K562 (cell line): ENCODE measurements around the gene NTRK3. TPM values are rescaled to one million over a fixed set of nuclear protein-coding genes. Genes with fewer than 3 reads are reported as not detected.

Source experiments
- ATAC-seq: fragments of 200-7000 bp; cut with Tn5 transposase; 3 replicates; pipeline ENCODE4 v1.9.1; 2020; ENCODE audit warnings: moderate library complexity
- BruUV-seq: library from RNA; stranded (reverse); fragments of 400-500 nt; replicated peaks from 2 replicates; lab custom pipeline; 2021; lab: Mats Ljungman, UMichigan
- CTCF ChIA-PET: fragments of 300-600 bp; formaldehyde crosslinking; extraction: SDS; loops from one replicate; lab custom pipeline; 2021; ENCODE audit warnings: low intra/inter-chr PET ratio; lab: Yijun Ruan, JAX
- POLR2A ChIA-PET: fragments of 300-600, 350-650 bp; sonication (Branson Sonifier 250); formaldehyde crosslinking; extraction: SDS; loops from one replicate; lab custom pipeline; 2021; ENCODE audit warnings: antibody characterized with exemption, inconsistent platforms; lab: Yijun Ruan, JAX
- DNase-seq, 4 experiments: peaks; one replicate each; pipeline versions ENCODE4 v3.0.0 to v3.0.0-alpha.2; 2011 to 2018; ENCODE audit warnings: low spot score in 3 of 4, mixed read lengths in 3 of 4; ENCODE audit errors: extremely low read depth in 1 of 4
- FAIRE-seq: peaks from 2 replicates; lab custom pipeline; 2011; peaks lifted over from hg19 to GRCh38; lab: Jason Lieb, UNC
- H2AFZ ChIP-seq: 2 replicates; pipeline ENCODE4 v1.6.0; 2011; ENCODE audit warnings: low read depth, low read length, control low read depth, inconsistent platforms
- H3K27ac ChIP-seq: fragments of 200-600 bp; 3 replicates; pipeline ENCODE4 v1.8.0; 2011; ENCODE audit warnings: low read depth, mild to moderate bottlenecking, control low read depth, inconsistent platforms, low read length, moderate library complexity, mixed read lengths; ENCODE audit errors: extremely low read depth
- H3K27me3 ChIP-seq, 2 experiments: fragments of 300-600 bp in 1 of 2; 2 replicates in 1 of 2; 3 replicates in 1 of 2; pipeline versions ENCODE4 v1.6.0 to v1.8.0; 2011; ENCODE audit warnings: inconsistent platforms in 2 of 2, low read length in 2 of 2, mild to moderate bottlenecking in 1 of 2, mixed read lengths in 1 of 2, moderate library complexity in 1 of 2; ENCODE audit not compliant: control insufficient read depth in 2 of 2, insufficient read depth in 2 of 2
- H3K36me3 ChIP-seq: fragments of 300-600 bp; 3 replicates; pipeline ENCODE4 v1.8.0; 2011; ENCODE audit warnings: mild to moderate bottlenecking, low read length, inconsistent platforms; ENCODE audit not compliant: control insufficient read depth, insufficient read depth
- H3K4me1 ChIP-seq, 2 experiments: fragments of 200-600 bp in 1 of 2; replicated peaks in 1 of 2; 2 replicates in 1 of 2; 3 replicates in 1 of 2; pipeline versions ENCODE4 v1.5.1 to v1.8.0; 2011; ENCODE audit warnings: inconsistent platforms in 2 of 2, low read length in 2 of 2, mild to moderate bottlenecking in 1 of 2, mixed read lengths in 1 of 2, moderate library complexity in 1 of 2; ENCODE audit not compliant: control insufficient read depth in 2 of 2, insufficient read depth in 2 of 2
- H3K4me2 ChIP-seq: 2 replicates; pipeline ENCODE4 v1.6.1; 2011; ENCODE audit warnings: low read length, control low read depth, inconsistent platforms, mixed read lengths; ENCODE audit not compliant: insufficient read depth
- H3K4me3 ChIP-seq: fragments of 200-600 bp; sonication (generic), shearing (Covaris generic); 2 replicates; pipeline ENCODE4 v1.5.1; 2016; ENCODE audit warnings: control low read depth, inconsistent platforms
- H3K79me2 ChIP-seq: fragments of 200-600 bp; 3 replicates; pipeline ENCODE4 v1.8.0; 2011; ENCODE audit warnings: low read length, inconsistent platforms; ENCODE audit not compliant: control insufficient read depth, insufficient read depth
- H3K9ac ChIP-seq, 2 experiments: 2 replicates each; pipeline versions ENCODE4 v1.6.0 to v1.6.1; 2011; ENCODE audit warnings: low read depth in 2 of 2, low read length in 2 of 2, control low read depth in 1 of 2, inconsistent platforms in 1 of 2, mild to moderate bottlenecking in 1 of 2, mixed read lengths in 1 of 2; ENCODE audit not compliant: insufficient read depth in 1 of 2
- H3K9me1 ChIP-seq: one replicate; pipeline ENCODE4 v1.6.0; 2011; ENCODE audit warnings: inconsistent platforms, mild to moderate bottlenecking, low read length, moderate library complexity; ENCODE audit not compliant: control insufficient read depth, insufficient read depth
- H3K9me3 ChIP-seq: replicated peaks from 2 replicates; pipeline ENCODE4 v1.5.1; 2011; ENCODE audit warnings: low read depth, low read length, inconsistent platforms; ENCODE audit not compliant: control insufficient read depth, insufficient read depth
- H4K20me1 ChIP-seq: replicated peaks from 2 replicates; pipeline ENCODE4 v1.6.1; 2011; ENCODE audit warnings: low read length, inconsistent platforms, mixed read lengths; ENCODE audit not compliant: control insufficient read depth, insufficient read depth
- CC2D1A ChIP-seq: fragments of 450-650 bp; IDR thresholded peaks from 2 replicates; pipeline ENCODE4 v1.6.1; 2017; ENCODE audit warnings: mild to moderate bottlenecking
- HMG20B ChIP-seq: fragments of 250-450 bp; sonication (Bioruptor Pico); IDR thresholded peaks from 2 replicates; pipeline ENCODE4 v1.5.0; 2021; ENCODE audit warnings: mild to moderate bottlenecking
- ILK ChIP-seq: fragments of 450-650 bp; IDR thresholded peaks from 2 replicates; pipeline ENCODE4 v1.6.1; 2016; ENCODE audit warnings: missing genetic modification characterization, low read depth, mild to moderate bottlenecking, missing compliant biosample characterization, moderate library complexity, borderline replicate concordance
- JUNB ChIP-seq: fragments of 450-650 bp; formaldehyde crosslinking; conservative IDR thresholded peaks from 2 replicates; pipeline ENCODE4 v1.4.0; 2020; ENCODE audit warnings: mild to moderate bottlenecking
- MED1 ChIP-seq: sonication (generic); formaldehyde crosslinking; IDR thresholded peaks from 2 replicates; pipeline ENCODE4 v1.8.1; 2023; ENCODE audit warnings: missing genetic modification reagents, borderline replicate concordance
- MTA3 ChIP-seq: fragments of 450-650 bp; formaldehyde crosslinking; IDR thresholded peaks from 2 replicates; pipeline ENCODE4 v1.6.1; 2017; ENCODE audit warnings: mild to moderate bottlenecking, borderline replicate concordance
- MTF1 ChIP-seq: fragments of 250-450 bp; sonication (Bioruptor Pico); IDR thresholded peaks from 2 replicates; pipeline ENCODE4 v1.9.0; 2021; ENCODE audit warnings: moderate library complexity, mild to moderate bottlenecking, inconsistent platforms, borderline replicate concordance
- SMARCB1 ChIP-seq: IDR thresholded peaks from 2 replicates; pipeline ENCODE4 v1.6.1; 2011; ENCODE audit warnings: improper control_type of control experiment, low read depth; ENCODE audit not compliant: insufficient read length
- THAP12 ChIP-seq: fragments of 250-450 bp; sonication (Bioruptor Pico); IDR thresholded peaks from 2 replicates; pipeline ENCODE4 v1.9.0; 2021; ENCODE audit warnings: mild to moderate bottlenecking, inconsistent platforms
- TOE1 ChIP-seq, 2 experiments: fragments of 450-650 bp in 1 of 2; sonication (generic) in 1 of 2; formaldehyde crosslinking in 1 of 2; IDR thresholded peaks; 2 replicates each; pipeline versions ENCODE4 v1.7.1 to v1.8.0; 2016 to 2022; ENCODE audit warnings: borderline replicate concordance in 2 of 2, mild to moderate bottlenecking in 2 of 2, antibody characterized with exemption in 1 of 2, inconsistent platforms in 1 of 2, low read depth in 1 of 2, missing genetic modification reagents in 1 of 2, moderate library complexity in 1 of 2
- ZFX ChIP-seq: sonication (generic); formaldehyde crosslinking; IDR thresholded peaks from 2 replicates; pipeline ENCODE4 v1.8.0; 2022; ENCODE audit warnings: mild to moderate bottlenecking, missing genetic modification reagents, moderate library complexity
- ZNF134 ChIP-seq: fragments of 250-450 bp; sonication (Bioruptor Pico); conservative IDR thresholded peaks from 2 replicates; pipeline ENCODE4 v1.4.0; 2020
- ZNF143 ChIP-seq: sonication (generic); formaldehyde crosslinking; IDR thresholded peaks from 2 replicates; pipeline ENCODE4 v1.9.0; 2022; ENCODE audit warnings: mild to moderate bottlenecking, missing genetic modification reagents
- ZNF609 ChIP-seq: sonication (generic); formaldehyde crosslinking; IDR thresholded peaks from 2 replicates; pipeline ENCODE4 v1.8.1; 2023; ENCODE audit warnings: missing genetic modification reagents, mild to moderate bottlenecking, borderline replicate concordance
- ZNF699 ChIP-seq: fragments of 250-450 bp; sonication (Bioruptor Pico); IDR thresholded peaks from 2 replicates; pipeline ENCODE4 v1.8.0; 2021; ENCODE audit warnings: mild to moderate bottlenecking, moderate library complexity; ENCODE audit not compliant: insufficient replicate concordance
- ZNF77 ChIP-seq: fragments of 250-450 bp; sonication (Bioruptor Pico); IDR thresholded peaks from 2 replicates; pipeline ENCODE4 v1.5.0; 2020
- WGBS: fragments of 100-300 bp; shearing (Covaris generic); methylation state at CpG from one replicate; pipeline ENCODE4 v1.1.6; 2016; ENCODE audit warnings: low coverage, mixed read lengths; ENCODE audit not compliant: insufficient coverage; ENCODE audit errors: missing lambda C conversion rate; 5-methylcytosine and 5-hydroxymethylcytosine counted together
- in situ Hi-C: fragments of 300-500 bp; cut with MboI; formaldehyde crosslinking; loops from 4 replicates; pipeline ENCODE4 v1.15.0; 2018; ENCODE audit warnings: inconsistent platforms, mixed read lengths
- intact Hi-C: fragments of 100-400 bp; cut with micrococcal nuclease; formaldehyde crosslinking; loops from 2 replicates; pipeline ENCODE4 v1.14.2; 2022
- polyA plus RNA-seq, 8 experiments: library from polyadenylated mRNA; depleted of rRNA in 4 of 8; stranded (reverse) in 5 of 8; unstranded in 3 of 8; fragments of >200 nt; fragmentation: Nextera tagmentation in 2 of 8; fragmentation: Illumina TruSeq in 1 of 8; extraction: Ambion mirVana in 2 of 8; extraction: Trizol in 1 of 8; gene quantifications; 2 replicates each; pipeline versions ENCODE4 v1.2.1 to v1.2.3, GENCODE V29; 2011 to 2014; ENCODE audit warnings: inconsistent platforms in 1 of 8, missing spikeins in 1 of 8
- total RNA-seq, 7 experiments: library from RNA; depleted of rRNA in 6 of 7; stranded (reverse); fragments of >200 nt in 6 of 7; fragmentation: Illumina TruSeq in 2 of 7; extraction: Trizol in 2 of 7; gene quantifications; 2 replicates each; pipeline versions ENCODE4 v1.2.1 to v1.2.3, GENCODE V29; 2011 to 2021; ENCODE audit warnings: low replicate concordance in 1 of 7

The NTRK3 gene
- total and polyA plus RNA-seq, 9 of the 15 experiments (the other 6 are each of a cell fraction or from before 2014, with no cell fraction given): 0.11 to 0.13 TPM; not detected in 7

GRCh38 chr15:88133795-88134194, 122.7 kb downstream of the NTRK3 start:
- H3K9ac ChIP-seq: no peak overlapping the region
- intact Hi-C loops (no loop called here), in situ Hi-C loops (no loop called here)
- DNase-seq (no peak), ATAC-seq (no peak), FAIRE-seq (no peak)
- WGBS: 0% methylated on average over 6 of the region's 6 CpGs
- no peaks in the 10 kb centered on the region for H3K9me1 ChIP-seq
- H3K9me3 ChIP-seq: no peaks in the 10 kb centered on the region
- CTCF ChIA-PET: no interaction called here
- H2AFZ ChIP-seq: no peak overlapping the region
- no peaks in the 10 kb centered on the region for H4K20me1 ChIP-seq
- no peaks in the 10 kb centered on the region for H3K36me3 ChIP-seq
- no peak overlapping the region for H3K27ac ChIP-seq
- H3K79me2 ChIP-seq: no peaks in the 10 kb centered on the region
- no TSS peak for BruUV-seq
- TF ChIP-seq ZNF609: no peak
- TF ChIP-seq ZNF77 (CRISPR knock-in tag): no peak
- TF ChIP-seq ZFX (CRISPR knock-in tag): no peak
- no peak for TF ChIP-seq MED1 (CRISPR knock-in tag)
- TF ChIP-seq HMG20B (CRISPR knock-in tag): no peak
- no peak for TF ChIP-seq ZNF699 (CRISPR knock-in tag)
- no peak for TF ChIP-seq CC2D1A
- TF ChIP-seq ILK (tag): no peak
- no peak for TF ChIP-seq MTA3
- no peak for TF ChIP-seq JUNB (CRISPR knock-in tag)
- no peak for TF ChIP-seq ZNF134
- TF ChIP-seq THAP12 (CRISPR knock-in tag): no peak
- TF ChIP-seq ZNF143 (CRISPR knock-in tag): no peak
- no peak for TF ChIP-seq TOE1 (IDR thresholded peaks at IDR 0.05; ENCODE audit: borderline replicate concordance)
- no peak for TF ChIP-seq TOE1 (CRISPR knock-in tag; IDR thresholded peaks at IDR 0.05; ENCODE audit: borderline replicate concordance, low read depth)
- no peak for TF ChIP-seq SMARCB1
- no peak for TF ChIP-seq MTF1
- POLR2A ChIA-PET: interaction anchor here (1.3 kb wide), 1 partner anchor 9 kb away, joined by 4 read pairs; no protein-coding TSS in a partner anchor
- no peak overlapping the region for H3K4me3 ChIP-seq
- H3K4me1 ChIP-seq: no peaks in the 10 kb centered on the region
- peaks cover 0 to 4% of the 10 kb centered on the region in 2 experiments; a peak in 2 of 5 replicates for H3K27me3 ChIP-seq
- H3K4me2 ChIP-seq: no peak overlapping the region
